ENCODE measurements around the gene NUMA1.

The NUMA1 gene

DNA sequence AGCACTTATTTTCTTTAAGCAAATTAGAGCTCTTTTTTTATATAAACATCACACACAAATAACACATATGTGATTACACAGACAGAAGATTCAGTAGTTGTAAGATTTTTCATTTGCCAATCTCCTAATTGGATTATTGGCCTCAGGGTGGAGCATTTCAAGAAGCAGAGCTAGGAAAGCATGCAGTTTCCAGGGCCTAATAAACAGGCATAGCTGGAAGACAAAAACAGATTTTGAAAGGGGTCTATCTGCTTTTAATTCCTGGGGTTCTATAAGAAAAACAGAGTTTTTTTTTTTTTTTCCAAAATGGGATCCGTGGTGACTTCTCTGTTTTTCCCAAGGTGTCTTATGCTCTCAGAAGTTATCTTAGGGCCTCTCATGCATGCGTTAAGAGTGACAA lies 47.6 kb upstream of the NUMA1 start:
- no peaks in the 10 kb centered on the region for H3F3A ChIP-seq (ENCODE audit: low read depth)

DNA sequence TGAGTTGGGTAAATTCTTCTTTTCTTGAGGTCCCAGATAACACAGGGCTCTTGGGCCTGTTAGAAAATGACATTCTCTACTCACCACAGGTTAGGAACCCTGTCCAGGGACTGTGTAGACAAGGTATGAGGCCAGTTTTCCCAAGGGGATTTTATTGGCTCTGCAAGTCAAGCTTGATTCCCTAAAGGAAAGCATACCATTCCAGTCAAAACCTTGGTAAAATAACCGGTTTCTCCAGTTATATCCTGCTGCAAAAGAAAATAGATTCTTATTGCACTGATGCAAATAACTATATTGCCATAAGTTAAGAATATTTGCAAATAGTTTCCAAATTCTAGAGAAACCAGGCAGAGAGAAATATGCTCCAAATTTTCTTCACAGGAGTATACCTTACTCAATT lies 45.6 kb upstream of the NUMA1 start:
- H3K4me2 ChIP-seq (ENCODE audit: low read depth, low read length, poor library complexity, severe bottlenecking) = no peak overlapping the region
- no peak overlapping the region for H3K4me3 ChIP-seq (ENCODE audit: low read length, poor library complexity, severe bottlenecking)
- no peak overlapping the region for H3K9ac ChIP-seq (ENCODE audit: low read depth, low read length, poor library complexity, severe bottlenecking)
- no peak overlapping the region for H2AFZ ChIP-seq (ENCODE audit: low read length)
- H3K79me2 ChIP-seq (ENCODE audit: insufficient read depth, low read length) = no peaks in the 10 kb centered on the region
- no peaks in the 10 kb centered on the region for H3K4me1 ChIP-seq (ENCODE audit: insufficient read depth, low read length, poor library complexity, severe bottlenecking)
- H3K9me3 ChIP-seq (ENCODE audit: insufficient read depth, low read depth, low read length) = peaks cover 14% of the 10 kb centered on the region; the same call in 1 of the 2 replicates
- H3K9me2 ChIP-seq (replicated peaks; ENCODE audit: low read depth, low read length) = no peaks in the 10 kb centered on the region
- H3K36me3 ChIP-seq (ENCODE audit: insufficient read depth, low read length) = no peaks in the 10 kb centered on the region
- H3F3A ChIP-seq (ENCODE audit: low read depth) = no peaks in the 10 kb centered on the region
- TF ChIP-seq, protein P1, sequence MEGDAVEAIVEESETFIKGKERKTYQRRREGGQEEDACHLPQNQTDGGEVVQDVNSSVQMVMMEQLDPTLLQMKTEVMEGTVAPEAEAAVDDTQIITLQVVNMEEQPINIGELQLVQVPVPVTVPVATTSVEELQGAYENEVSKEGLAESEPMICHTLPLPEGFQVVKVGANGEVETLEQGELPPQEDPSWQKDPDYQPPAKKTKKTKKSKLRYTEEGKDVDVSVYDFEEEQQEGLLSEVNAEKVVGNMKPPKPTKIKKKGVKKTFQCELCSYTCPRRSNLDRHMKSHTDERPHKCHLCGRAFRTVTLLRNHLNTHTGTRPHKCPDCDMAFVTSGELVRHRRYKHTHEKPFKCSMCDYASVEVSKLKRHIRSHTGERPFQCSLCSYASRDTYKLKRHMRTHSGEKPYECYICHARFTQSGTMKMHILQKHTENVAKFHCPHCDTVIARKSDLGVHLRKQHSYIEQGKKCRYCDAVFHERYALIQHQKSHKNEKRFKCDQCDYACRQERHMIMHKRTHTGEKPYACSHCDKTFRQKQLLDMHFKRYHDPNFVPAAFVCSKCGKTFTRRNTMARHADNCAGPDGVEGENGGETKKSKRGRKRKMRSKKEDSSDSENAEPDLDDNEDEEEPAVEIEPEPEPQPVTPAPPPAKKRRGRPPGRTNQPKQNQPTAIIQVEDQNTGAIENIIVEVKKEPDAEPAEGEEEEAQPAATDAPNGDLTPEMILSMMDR (conservative IDR thresholded peaks at IDR 0.05; ENCODE audit: low read length) = no peak
- TF ChIP-seq EZH2phosphoT487 (IDR thresholded peaks at IDR 0.05; ENCODE audit: borderline replicate concordance) = no peak
- H3K27me3 ChIP-seq (ENCODE audit: insufficient read depth, low read length, poor library complexity, severe bottlenecking) = no peaks in the 10 kb centered on the region
- H4K20me1 ChIP-seq (ENCODE audit: insufficient read depth, low read length, poor library complexity, severe bottlenecking) = no peaks in the 10 kb centered on the region

More for the DNA sequence above, 47.6 kb upstream of the NUMA1 start:
- Histone ChIP-seq H3K36me3 (ENCODE audit: insufficient read depth, low read length) (no peaks in the 10 kb centered on the region), H3K27me3 (ENCODE audit: insufficient read depth, low read length, poor library complexity, severe bottlenecking) (no peaks in the 10 kb centered on the region), H3K4me3 (ENCODE audit: low read length, poor library complexity, severe bottlenecking) (no peak overlapping the region), H3K4me2 (ENCODE audit: low read depth, low read length, poor library complexity, severe bottlenecking) (no peak overlapping the region), H2AFZ (ENCODE audit: low read length) (no peak overlapping the region), H3K9me3 (ENCODE audit: insufficient read depth, low read depth, low read length) (peaks cover 14% of the 10 kb centered on the region; the same call in 1 of the 2 replicates), H4K20me1 (ENCODE audit: insufficient read depth, low read length, poor library complexity, severe bottlenecking) (no peaks in the 10 kb centered on the region), H3K9me2 (replicated peaks; ENCODE audit: low read depth, low read length) (no peaks in the 10 kb centered on the region), H3K9ac (ENCODE audit: low read depth, low read length, poor library complexity, severe bottlenecking) (no peak overlapping the region), H3K4me1 (ENCODE audit: insufficient read depth, low read length, poor library complexity, severe bottlenecking) (no peaks in the 10 kb centered on the region), H3K79me2 (ENCODE audit: insufficient read depth, low read length) (no peaks in the 10 kb centered on the region)
- TF ChIP-seq, protein P1 (conservative IDR thresholded peaks at IDR 0.05; ENCODE audit: low read length) = no peak
- no peak for TF ChIP-seq EZH2phosphoT487 (IDR thresholded peaks at IDR 0.05; ENCODE audit: borderline replicate concordance)

DNA sequence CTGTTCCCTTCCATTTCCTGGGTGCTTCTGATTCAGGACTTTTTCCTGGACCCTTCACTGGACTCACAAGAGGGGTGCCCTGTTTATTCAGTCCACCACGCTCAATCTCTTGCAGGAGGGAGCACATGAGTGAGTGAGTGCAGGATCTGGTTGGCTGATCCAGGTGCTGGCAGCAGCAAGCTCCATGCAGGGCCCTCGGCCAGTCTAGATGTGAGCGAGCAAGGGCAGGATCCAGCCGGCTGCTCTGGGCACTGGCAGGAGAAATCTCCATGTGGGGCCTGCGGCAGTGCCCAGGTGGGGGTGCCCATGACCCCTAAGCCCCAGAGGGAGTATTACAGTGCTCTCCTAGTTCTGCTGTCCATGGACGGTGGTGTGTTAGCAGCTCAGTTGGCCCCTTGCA lies 43.7 kb upstream of the NUMA1 start:
- Histone ChIP-seq H4K20me1 (ENCODE audit: insufficient read depth, low read length, poor library complexity, severe bottlenecking) (no peaks in the 10 kb centered on the region), H3K27me3 (ENCODE audit: insufficient read depth, low read length, poor library complexity, severe bottlenecking) (no peaks in the 10 kb centered on the region), H3F3A (ENCODE audit: low read depth) (no peaks in the 10 kb centered on the region), H3K9me2 (replicated peaks; ENCODE audit: low read depth, low read length) (no peaks in the 10 kb centered on the region), H3K4me1 (ENCODE audit: insufficient read depth, low read length, poor library complexity, severe bottlenecking) (no peaks in the 10 kb centered on the region), H3K36me3 (ENCODE audit: insufficient read depth, low read length) (no peaks in the 10 kb centered on the region), H2AFZ (ENCODE audit: low read length) (no peak overlapping the region), H3K79me2 (ENCODE audit: insufficient read depth, low read length) (no peaks in the 10 kb centered on the region), H3K9ac (ENCODE audit: low read depth, low read length, poor library complexity, severe bottlenecking) (no peak overlapping the region), H3K9me3 (ENCODE audit: insufficient read depth, low read depth, low read length) (peaks cover 14% of the 10 kb centered on the region; the same call in 1 of the 2 replicates), H3K4me3 (ENCODE audit: low read length, poor library complexity, severe bottlenecking) (no peak overlapping the region), H3K4me2 (ENCODE audit: low read depth, low read length, poor library complexity, severe bottlenecking) (no peak overlapping the region)
- no peak for TF ChIP-seq EZH2phosphoT487 (IDR thresholded peaks at IDR 0.05; ENCODE audit: borderline replicate concordance)
- TF ChIP-seq, protein P1 (conservative IDR thresholded peaks at IDR 0.05; ENCODE audit: low read length) = no peak

All from Loucy (cell line).